GM10847 (cell line): Measurements from ENCODE around the gene TOMM20L.

Source experiments
- POLR2A ChIP-seq: IDR thresholded peaks from 2 replicates; pipeline ENCODE4 v1.6.1; 2011; ENCODE audit not compliant: insufficient read length; ENCODE audit errors: extremely low read depth

TOMM20L gene

GRCh38 chr14:58395812-58396788 lies at the start of gene TOMM20L:
Gene TOMM20L (plus strand): TSS chr14:58395930. CDS start chr14:58395958, 28 bp downstream.
- TF ChIP-seq POLR2A = peak; percentile 8

- no peak for TF ChIP-seq POLR2A
Measured at GRCh38 chr14:58353516-58354299, 42.0 kb upstream of the TOMM20L start.

GRCh38 chr14:58354808-58355207 lies 40.9 kb upstream of the TOMM20L start:
- no peak for TF ChIP-seq POLR2A

GRCh38 chr14:58356268-58356667 lies 39.5 kb upstream of the TOMM20L start:
- no peak for TF ChIP-seq POLR2A

GRCh38 chr14:58362798-58363412 lies 32.8 kb upstream of the TOMM20L start:
- no peak for TF ChIP-seq POLR2A

- TF ChIP-seq POLR2A = no peak
Measured at GRCh38 chr14:58364316-58364715, 31.4 kb upstream of the TOMM20L start.

GRCh38 chr14:58367296-58367695 lies 28.4 kb upstream of the TOMM20L start:
- TF ChIP-seq POLR2A = no peak

- no peak for TF ChIP-seq POLR2A
Measured at GRCh38 chr14:58368956-58369355, 26.8 kb upstream of the TOMM20L start.

GRCh38 chr14:58376791-58377190 lies 18.9 kb upstream of the TOMM20L start:
- no peak for TF ChIP-seq POLR2A

GRCh38 chr14:58390830-58391229 lies 4.9 kb upstream of the TOMM20L start:
- TF ChIP-seq POLR2A = no peak

- TF ChIP-seq POLR2A = no peak
Measured at GRCh38 chr14:58395562-58395811, 243 bp upstream of the TOMM20L start.

- no peak for TF ChIP-seq POLR2A
Measured at GRCh38 chr14:58397156-58397555, 1.4 kb downstream of the TOMM20L start.

- no peak for TF ChIP-seq POLR2A
Measured at GRCh38 chr14:58398495-58398894, 2.8 kb downstream of the TOMM20L start.

GRCh38 chr14:58398895-58399294 lies 3.2 kb downstream of the TOMM20L start:
- no peak for TF ChIP-seq POLR2A

- no peak for TF ChIP-seq POLR2A
Measured at GRCh38 chr14:58401587-58401986, 5.9 kb downstream of the TOMM20L start.
